Measurements from ENCODE around the gene ESR1.

The ESR1 gene

GRCh38 chr6:152166897-152167296 lies 359.4 kb downstream of the ESR1 start:
- peak overlapping the region; percentile 94 for H3K4me2 ChIP-seq (ENCODE audit: low read length)
- peak overlapping the region; percentile 86 for H3K27ac ChIP-seq (ENCODE audit: low read depth, low read length)

GRCh38 chr6:152167641-152168603 lies 360.4 kb downstream of the ESR1 start:
- Histone ChIP-seq H3K4me2 (ENCODE audit: low read length) (peak overlapping the region; percentile 94), H3F3A (ENCODE audit: control insufficient read depth, insufficient read depth) (peaks cover 35% of the 10 kb centered on the region), H3K36me3 (ENCODE audit: control insufficient read depth, low read length) (peaks cover 66% of the 10 kb centered on the region), H3K9me3 (ENCODE audit: control insufficient read depth, insufficient read depth, low read length) (no peaks in the 10 kb centered on the region), H4K20me1 (ENCODE audit: control insufficient read depth, insufficient read depth, low read depth, low read length) (no peaks in the 10 kb centered on the region), H3K9me2 (replicated peaks; ENCODE audit: control insufficient read depth, low read length) (no peaks in the 10 kb centered on the region), H3K4me1 (ENCODE audit: control insufficient read depth, low read length) (peaks cover 70% of the 10 kb centered on the region), H3K79me2 (ENCODE audit: control insufficient read depth, low read length) (peaks cover 19% of the 10 kb centered on the region), H3K4me3 (ENCODE audit: low read length) (peak overlapping the region; percentile 62), H3K27me3 (ENCODE audit: control insufficient read depth, low read length) (no peaks in the 10 kb centered on the region), H3K27ac (ENCODE audit: low read depth, low read length) (peak overlapping the region; percentile 86)
- TF ChIP-seq EZH2phosphoT487 (IDR thresholded peaks at IDR 0.05; ENCODE audit: borderline replicate concordance, low read length): no peak
- TF ChIP-seq CTCF (IDR thresholded peaks at IDR 0.05; ENCODE audit: low read depth, low read length, poor library complexity, severe bottlenecking): no peak

More at GRCh38 chr6:152166897-152167296, 359.4 kb downstream of the ESR1 start:
- peaks cover 19% of the 10 kb centered on the region for H3K79me2 ChIP-seq (ENCODE audit: control insufficient read depth, low read length)
- peaks cover 65% of the 10 kb centered on the region for H3K4me1 ChIP-seq (ENCODE audit: control insufficient read depth, low read length)
- no peaks in the 10 kb centered on the region for H3K27me3 ChIP-seq (ENCODE audit: control insufficient read depth, low read length)
- no peaks in the 10 kb centered on the region for H4K20me1 ChIP-seq (ENCODE audit: control insufficient read depth, insufficient read depth, low read depth, low read length)
- peaks cover 26% of the 10 kb centered on the region for H3F3A ChIP-seq (ENCODE audit: control insufficient read depth, insufficient read depth)
- no peaks in the 10 kb centered on the region for H3K9me2 ChIP-seq (replicated peaks; ENCODE audit: control insufficient read depth, low read length)
- TF ChIP-seq CTCF (IDR thresholded peaks at IDR 0.05; ENCODE audit: low read depth, low read length, poor library complexity, severe bottlenecking) (no peak), EZH2phosphoT487 (IDR thresholded peaks at IDR 0.05; ENCODE audit: borderline replicate concordance, low read length) (no peak)
- peaks cover 63% of the 10 kb centered on the region for H3K36me3 ChIP-seq (ENCODE audit: control insufficient read depth, low read length)
- H3K4me3 ChIP-seq (ENCODE audit: low read length): peak overlapping the region; percentile 62
- H3K9me3 ChIP-seq (ENCODE audit: control insufficient read depth, insufficient read depth, low read length): no peaks in the 10 kb centered on the region

GRCh38 chr6:152170313-152170701 lies 362.8 kb downstream of the ESR1 start:
- H3K27ac ChIP-seq (ENCODE audit: low read depth, low read length): peak overlapping the region; percentile 28

More at GRCh38 chr6:152170313-152170701, 362.8 kb downstream of the ESR1 start:
- peak overlapping the region; percentile 8; the same call in 1 of the 2 replicates for H3K4me3 ChIP-seq (ENCODE audit: low read length)
- H4K20me1 ChIP-seq (ENCODE audit: control insufficient read depth, insufficient read depth, low read depth, low read length): no peaks in the 10 kb centered on the region
- no peaks in the 10 kb centered on the region for H3K9me2 ChIP-seq (replicated peaks; ENCODE audit: control insufficient read depth, low read length)
- H3K4me1 ChIP-seq (ENCODE audit: control insufficient read depth, low read length): peaks cover 70% of the 10 kb centered on the region
- peaks cover 43% of the 10 kb centered on the region for H3F3A ChIP-seq (ENCODE audit: control insufficient read depth, insufficient read depth)
- H3K79me2 ChIP-seq (ENCODE audit: control insufficient read depth, low read length): peaks cover 17% of the 10 kb centered on the region
- no peak for TF ChIP-seq EZH2phosphoT487 (IDR thresholded peaks at IDR 0.05; ENCODE audit: borderline replicate concordance, low read length)
- TF ChIP-seq CTCF (IDR thresholded peaks at IDR 0.05; ENCODE audit: low read depth, low read length, poor library complexity, severe bottlenecking): no peak
- no peak overlapping the region for H3K4me2 ChIP-seq (ENCODE audit: low read length)
- H3K9me3 ChIP-seq (ENCODE audit: control insufficient read depth, insufficient read depth, low read length): no peaks in the 10 kb centered on the region
- H3K27me3 ChIP-seq (ENCODE audit: control insufficient read depth, low read length): no peaks in the 10 kb centered on the region
- peaks cover 68% of the 10 kb centered on the region for H3K36me3 ChIP-seq (ENCODE audit: control insufficient read depth, low read length)

All from DOHH2 (cell line).